SU-DHL-6 (cell line): Measurements from ENCODE around the gene LCE3D.

Experiments
- CTCF ChIP-seq: fragments of 200-600 bp; sonication (generic); IDR thresholded peaks from one replicate; pipeline ENCODE4 v1.5.1; 2017; ENCODE audit warnings: antibody characterized with exemption, mild to moderate bottlenecking, low read length, moderate library complexity; ENCODE audit not compliant: insufficient read depth, poor library complexity, severe bottlenecking
- EZH2phosphoT487 ChIP-seq: fragments of 200-600 bp; sonication (generic), shearing (Covaris generic); conservative IDR thresholded peaks from 2 replicates; pipeline ENCODE4 v1.6.1; 2018; ENCODE audit warnings: mild to moderate bottlenecking, antibody characterized with exemption, low read length, moderate library complexity, mixed read lengths

- TF ChIP-seq CTCF: no peak
- no peak for TF ChIP-seq EZH2phosphoT487
Observed at GRCh38 chr1:152537496-152537895, 42.8 kb downstream of the LCE3D start.
